HUDEP-2 (cell line): ENCODE results near the gene PRKX.
"Not testable (repeated sequence)": the region's sequence is repeated elsewhere in the genome, so short reads cannot be mapped to it uniquely, and the experiment has no call there.

Experiments
- DNase-seq, 76 experiments: peaks; one replicate each; lab custom pipeline; 2025; ENCODE audit not compliant: unreplicated experiment in 76 of 76; lab: John Stamatoyannopoulos, UW

PRKX gene

GRCh38 chrX:3663576-3664250 lies 49.7 kb downstream of the PRKX start:
- DNase-seq: not testable (repeated sequence)

GRCh38 chrX:3659761-3660160 lies 53.7 kb downstream of the PRKX start:
- no peak for DNase-seq

GRCh38 chrX:3655181-3655580 lies 58.3 kb downstream of the PRKX start:
- DNase-seq: no peak

- no peak for DNase-seq
Observed at GRCh38 chrX:3653111-3653510, 60.3 kb downstream of the PRKX start.

GRCh38 chrX:3651277-3651676 lies 62.2 kb downstream of the PRKX start:
- DNase-seq: peak in 2 of 76 experiments; percentile 0 to 5

GRCh38 chrX:3648084-3648483 lies 65.4 kb downstream of the PRKX start:
- no peak for DNase-seq

- DNase-seq: not testable (repeated sequence)
Observed at GRCh38 chrX:3639858-3640631, 73.4 kb downstream of the PRKX start.

GRCh38 chrX:3639236-3639635 lies 74.2 kb downstream of the PRKX start:
- peak in 2 of 76 experiments; percentile 0 to 1 for DNase-seq

GRCh38 chrX:3638280-3638873 lies 75.1 kb downstream of the PRKX start:
- DNase-seq: peak in 33 of 76 experiments; percentile 0 to 36 (median 2)

- DNase-seq: no peak
Observed at GRCh38 chrX:3636803-3637202, 76.6 kb downstream of the PRKX start.

- DNase-seq: no peak
Observed at GRCh38 chrX:3631196-3631595, 82.3 kb downstream of the PRKX start.

GRCh38 chrX:3627594-3627993 lies 85.9 kb downstream of the PRKX start:
- no peak for DNase-seq

- DNase-seq: no peak
Observed at GRCh38 chrX:3621414-3621813, 92.0 kb downstream of the PRKX start.

GRCh38 chrX:3611744-3612143 lies 101.7 kb downstream of the PRKX start:
- DNase-seq: not testable (repeated sequence)

- DNase-seq: no peak
Observed at GRCh38 chrX:3609810-3610209, 103.6 kb downstream of the PRKX start.

GRCh38 chrX:3603026-3603661 lies 110.3 kb downstream of the PRKX start:
- DNase-seq: no peak

- DNase-seq: no peak
Observed at GRCh38 chrX:3599802-3600430, 113.5 kb downstream of the PRKX start.

GRCh38 chrX:3598709-3599108 lies 114.7 kb downstream of the PRKX start:
- DNase-seq: no peak

- no peak for DNase-seq
Observed at GRCh38 chrX:3598046-3598605, 115.3 kb downstream of the PRKX start.

GRCh38 chrX:3592184-3592583 lies 121.3 kb downstream of the PRKX start:
- DNase-seq: no peak
